GM12864 (cell line): ENCODE measurements around the gene MTNR1B.

Source experiments
- DNase-seq: peaks from one replicate; pipeline ENCODE4 v3.0.0-alpha.2; 2011; ENCODE audit warnings: low read depth
- H3K4me3 ChIP-seq: 2 replicates; pipeline ENCODE4 v1.5.1; 2011; ENCODE audit warnings: mild to moderate bottlenecking, low read depth, low read length, control low read depth
- TF ChIP-seq, protein P1 (sequence below): IDR thresholded peaks from 2 replicates; pipeline ENCODE4 v1.5.1; 2011; ENCODE audit warnings: low read depth, mild to moderate bottlenecking, moderate library complexity, low read length, control low read depth, inconsistent platforms; ENCODE audit errors: missing control alignments

Gene MTNR1B

GRCh38 chr11:92969634-92970347 is at the start of gene MTNR1B:
Gene MTNR1B, plus strand, starts transcription at chr11:92969651. Its CDS starts 75 bp downstream, at chr11:92969726.
- no peak for DNase-seq
- H3K4me3 ChIP-seq: no peak within 1 kb of the TSS
- TF ChIP-seq, protein P1, sequence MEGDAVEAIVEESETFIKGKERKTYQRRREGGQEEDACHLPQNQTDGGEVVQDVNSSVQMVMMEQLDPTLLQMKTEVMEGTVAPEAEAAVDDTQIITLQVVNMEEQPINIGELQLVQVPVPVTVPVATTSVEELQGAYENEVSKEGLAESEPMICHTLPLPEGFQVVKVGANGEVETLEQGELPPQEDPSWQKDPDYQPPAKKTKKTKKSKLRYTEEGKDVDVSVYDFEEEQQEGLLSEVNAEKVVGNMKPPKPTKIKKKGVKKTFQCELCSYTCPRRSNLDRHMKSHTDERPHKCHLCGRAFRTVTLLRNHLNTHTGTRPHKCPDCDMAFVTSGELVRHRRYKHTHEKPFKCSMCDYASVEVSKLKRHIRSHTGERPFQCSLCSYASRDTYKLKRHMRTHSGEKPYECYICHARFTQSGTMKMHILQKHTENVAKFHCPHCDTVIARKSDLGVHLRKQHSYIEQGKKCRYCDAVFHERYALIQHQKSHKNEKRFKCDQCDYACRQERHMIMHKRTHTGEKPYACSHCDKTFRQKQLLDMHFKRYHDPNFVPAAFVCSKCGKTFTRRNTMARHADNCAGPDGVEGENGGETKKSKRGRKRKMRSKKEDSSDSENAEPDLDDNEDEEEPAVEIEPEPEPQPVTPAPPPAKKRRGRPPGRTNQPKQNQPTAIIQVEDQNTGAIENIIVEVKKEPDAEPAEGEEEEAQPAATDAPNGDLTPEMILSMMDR: no peak

DNA sequence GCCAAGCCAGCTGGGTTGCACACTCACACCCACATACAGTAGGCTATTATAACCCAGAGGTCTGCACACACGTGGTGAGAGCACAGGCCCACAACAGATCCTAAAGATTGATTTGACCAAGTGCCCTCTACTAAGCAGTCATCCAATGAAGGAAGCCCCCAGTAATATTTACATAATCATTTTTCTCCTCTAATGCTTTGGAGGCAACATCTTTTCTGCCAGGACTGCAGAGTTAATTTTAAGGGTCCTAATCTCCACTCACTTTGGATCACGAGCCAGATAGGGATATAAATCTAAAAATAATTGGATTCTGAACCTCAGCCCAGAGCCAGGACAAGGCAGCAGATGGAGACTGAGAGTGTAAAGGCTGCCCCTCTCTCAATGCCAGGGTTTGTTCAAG is 49.1 kb upstream of the MTNR1B start:
- TF ChIP-seq, protein P1: no peak
- H3K4me3 ChIP-seq: no peak overlapping the region
- no peak for DNase-seq

GRCh38 chr11:92922731-92923130 is 46.7 kb upstream of the MTNR1B start:
- no peak overlapping the region for H3K4me3 ChIP-seq
- no peak for DNase-seq
- TF ChIP-seq, protein P1: no peak

- no peak overlapping the region for H3K4me3 ChIP-seq
- TF ChIP-seq, protein P1: no peak
- no peak for DNase-seq
Measured at GRCh38 chr11:92929246-92929645, 40.2 kb upstream of the MTNR1B start.

DNA sequence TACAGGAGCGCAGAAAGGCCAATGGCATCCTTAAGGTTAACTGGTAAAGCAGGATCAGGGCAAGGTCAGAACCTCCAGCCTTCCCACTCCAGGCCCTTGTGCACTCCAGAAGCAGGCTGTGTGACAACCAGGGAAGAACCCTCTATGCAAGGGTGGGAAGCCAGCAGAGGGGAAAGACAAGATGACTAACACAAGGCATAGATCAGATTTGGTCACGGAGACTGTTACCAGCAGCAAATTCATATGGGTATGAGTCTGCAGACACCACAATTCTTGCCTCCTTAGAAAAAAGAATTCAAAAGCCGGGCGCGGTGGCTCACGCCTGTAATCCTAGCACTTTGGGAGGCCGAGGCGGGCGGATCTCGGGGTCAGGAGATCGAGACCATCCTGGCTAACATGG is 39.8 kb upstream of the MTNR1B start:
- DNase-seq: no peak
- no peak overlapping the region for H3K4me3 ChIP-seq
- TF ChIP-seq, protein P1: no peak

DNA sequence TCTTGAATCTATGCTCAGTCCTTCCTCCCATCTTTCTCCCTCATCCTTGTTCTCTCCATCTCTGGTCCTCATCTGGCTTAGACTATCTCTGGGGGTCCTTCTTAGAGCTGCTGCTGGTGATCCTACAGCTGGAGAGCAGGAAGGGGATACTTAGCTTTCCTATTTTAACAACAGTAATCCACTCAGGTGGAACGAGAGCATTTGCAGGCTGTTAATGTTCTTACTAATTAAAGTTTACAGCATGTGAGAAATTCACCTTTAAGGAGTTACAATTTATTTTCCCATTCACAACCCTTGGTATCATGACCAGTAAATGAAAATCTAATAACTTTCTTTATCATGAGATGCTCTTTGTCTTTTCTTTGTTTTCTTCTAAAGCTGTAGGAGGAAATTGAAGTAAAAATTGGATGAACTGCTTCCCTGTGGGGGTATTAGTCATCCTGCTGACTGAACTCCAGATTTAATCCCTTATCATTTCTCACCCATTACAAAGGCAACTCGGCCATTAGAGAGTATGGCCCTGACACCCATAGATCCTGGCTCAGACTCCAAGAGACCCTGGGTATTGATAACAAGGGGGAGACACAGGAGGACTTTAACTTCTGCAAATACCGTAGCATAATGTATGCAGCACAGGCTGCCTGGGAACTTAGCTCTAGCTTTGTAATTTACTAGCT is 37.6 kb upstream of the MTNR1B start:
- TF ChIP-seq, protein P1: no peak
- no peak for DNase-seq
- H3K4me3 ChIP-seq: no peak overlapping the region
